ENCODE data around the gene MARCHF10.

DNA sequence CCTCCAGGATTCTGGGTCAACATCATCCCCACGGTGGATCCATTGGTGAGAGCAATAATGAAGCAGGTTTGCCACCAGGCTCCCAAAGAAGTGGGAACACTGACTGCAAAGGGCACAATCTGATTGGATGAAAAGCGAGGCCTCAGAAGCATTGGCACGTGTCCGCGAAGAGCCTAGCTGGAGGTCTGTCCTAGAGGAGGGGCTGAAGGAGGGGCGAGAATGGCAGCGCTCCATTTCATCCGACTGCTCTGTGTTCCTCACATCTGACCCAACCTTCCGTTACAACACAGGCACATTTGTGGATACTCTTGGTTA is 100.7 kb downstream of the MARCHF10 start:
- TF ChIP-seq POLR2A (IDR thresholded peaks at IDR 0.05) (no peak), POLR2AphosphoS5 (IDR thresholded peaks at IDR 0.05) (no peak)
- TF ChIP-seq, protein P1, sequence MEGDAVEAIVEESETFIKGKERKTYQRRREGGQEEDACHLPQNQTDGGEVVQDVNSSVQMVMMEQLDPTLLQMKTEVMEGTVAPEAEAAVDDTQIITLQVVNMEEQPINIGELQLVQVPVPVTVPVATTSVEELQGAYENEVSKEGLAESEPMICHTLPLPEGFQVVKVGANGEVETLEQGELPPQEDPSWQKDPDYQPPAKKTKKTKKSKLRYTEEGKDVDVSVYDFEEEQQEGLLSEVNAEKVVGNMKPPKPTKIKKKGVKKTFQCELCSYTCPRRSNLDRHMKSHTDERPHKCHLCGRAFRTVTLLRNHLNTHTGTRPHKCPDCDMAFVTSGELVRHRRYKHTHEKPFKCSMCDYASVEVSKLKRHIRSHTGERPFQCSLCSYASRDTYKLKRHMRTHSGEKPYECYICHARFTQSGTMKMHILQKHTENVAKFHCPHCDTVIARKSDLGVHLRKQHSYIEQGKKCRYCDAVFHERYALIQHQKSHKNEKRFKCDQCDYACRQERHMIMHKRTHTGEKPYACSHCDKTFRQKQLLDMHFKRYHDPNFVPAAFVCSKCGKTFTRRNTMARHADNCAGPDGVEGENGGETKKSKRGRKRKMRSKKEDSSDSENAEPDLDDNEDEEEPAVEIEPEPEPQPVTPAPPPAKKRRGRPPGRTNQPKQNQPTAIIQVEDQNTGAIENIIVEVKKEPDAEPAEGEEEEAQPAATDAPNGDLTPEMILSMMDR (IDR thresholded peaks at IDR 0.05), result no peak

All from breast epithelium (tissue), 3 donors.